Esophagus muscularis mucosa (tissue), 4 donors: Measurements from ENCODE around the gene CDC45. TPM values are rescaled to one million over a fixed set of nuclear protein-coding genes. Genes with fewer than 3 reads are reported as not detected.

ENCODE experiments used
- DNase-seq: peaks from one replicate; pipeline ENCODE4 v3.0.0-alpha.2; 2017; ENCODE audit errors: extremely low spot score
- H3K27ac ChIP-seq, 4 donors: fragments of 200-600 bp; sonication (generic); replicated peaks in 1 of 4; 1 replicate in 3 of 4; 2 replicates in 1 of 4; pipeline ENCODE4 v1.5.1; 2016 to 2019; ENCODE audit warnings: mild to moderate bottlenecking in 1 of 4
- H3K27me3 ChIP-seq, 4 donors: fragments of 200-600 bp; sonication (generic); one replicate each; pipeline versions ENCODE4 v1.5.1 to v1.6.0; 2016 to 2019
- H3K36me3 ChIP-seq, 4 donors: fragments of 200-600 bp; sonication (generic); one replicate each; pipeline ENCODE4 v1.5.1; 2016 to 2019
- H3K4me1 ChIP-seq, 4 donors: fragments of 200-600 bp; sonication (generic); one replicate each; pipeline ENCODE4 v1.5.1; 2016 to 2019
- H3K4me3 ChIP-seq, 4 donors: fragments of 200-600 bp; sonication (generic); 1 replicate in 2 of 4; 2 replicates in 2 of 4; pipeline ENCODE4 v1.5.1; 2016 to 2019; ENCODE audit warnings: mild to moderate bottlenecking in 4 of 4, moderate library complexity in 1 of 4
- H3K9me3 ChIP-seq, 4 donors: fragments of 200-600 bp; sonication (generic); 1 replicate in 3 of 4; 2 replicates in 1 of 4; pipeline ENCODE4 v1.5.1; 2016 to 2019
- EP300 ChIP-seq: sonication (generic); formaldehyde crosslinking; IDR thresholded peaks from one replicate; pipeline ENCODE4 v1.6.1; 2017; ENCODE audit warnings: antibody characterized with exemption
- POLR2A ChIP-seq: fragments of 450-650 bp; IDR thresholded peaks from one replicate; pipeline ENCODE4 v1.6.1; 2017; ENCODE audit warnings: antibody characterized with exemption, moderate library complexity, mild to moderate bottlenecking, low read depth
- POLR2AphosphoS5 ChIP-seq, 2 donors: sonication (generic); formaldehyde crosslinking; IDR thresholded peaks; one replicate each; pipeline ENCODE4 v1.6.1; 2017; ENCODE audit warnings: antibody characterized with exemption in 2 of 2
- WGBS: methylation state at CpG from one replicate; pipeline ENCODE4 v1.1.5; 2018; 5-methylcytosine and 5-hydroxymethylcytosine counted together
- intact Hi-C: fragments of 100-400 bp; cut with DNase I; formaldehyde crosslinking; loops from one replicate; pipeline ENCODE4 v1.15.1; 2023
- total RNA-seq, 4 donors: library from RNA; depleted of rRNA; stranded (reverse); fragments of >200 nt; gene quantifications; one replicate each; pipeline versions ENCODE4 v1.1.0 to v1.2.1, GENCODE V29; 2016
- TF ChIP-seq, protein P1 (sequence below), 3 experiments: fragments of 200-600 bp in 2 of 3; fragments of 450-650 bp in 1 of 3; sonication (generic) in 2 of 3; IDR thresholded peaks; one replicate each; pipeline ENCODE4 v1.5.1; 2017 to 2019; ENCODE audit warnings: antibody characterized with exemption in 3 of 3, mild to moderate bottlenecking in 2 of 3, moderate library complexity in 1 of 3

The CDC45 gene
- total RNA-seq, 4 donors from 2014 or later: 0.32 to 1.1 (median 0.42) TPM; not detected in 1

DNA sequence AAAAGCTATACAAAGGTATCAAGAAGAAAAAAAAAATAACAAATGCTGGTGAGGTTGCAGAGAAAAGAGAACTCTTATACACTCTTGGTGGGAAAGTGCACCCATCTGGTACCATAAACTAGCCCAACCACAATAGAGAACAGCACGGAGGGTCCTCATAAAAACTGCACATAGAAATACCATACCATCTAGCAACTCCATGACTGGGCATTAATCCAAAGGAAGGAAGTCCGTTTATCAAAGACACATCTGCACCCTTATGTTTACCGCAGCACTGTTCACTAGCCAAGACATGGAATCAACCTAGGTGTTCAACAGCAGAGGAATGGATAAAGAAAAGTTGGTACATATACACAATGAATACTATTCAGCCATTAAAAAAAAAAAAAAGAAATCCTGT is 55.3 kb downstream of the CDC45 start:
- Histone ChIP-seq H3K4me3 (no peak overlapping the region), H3K36me3 (no peaks in the 10 kb centered on the region), H3K9me3 (no peaks in the 10 kb centered on the region), H3K4me1 (no peaks in the 10 kb centered on the region), H3K27ac (no peak overlapping the region), H3K27me3 (peaks cover 0 to 61% (median 0%) of the 10 kb centered on the region in 4 donors)
- 32% methylated on average over 3 of the region's 3 CpGs for WGBS
- DNase-seq: no peak
- intact Hi-C loops: no loop called here
- no peak for TF ChIP-seq EP300
- TF ChIP-seq POLR2A: no peak
- TF ChIP-seq POLR2AphosphoS5 (IDR thresholded peaks at IDR 0.05): no peak
- TF ChIP-seq, protein P1, sequence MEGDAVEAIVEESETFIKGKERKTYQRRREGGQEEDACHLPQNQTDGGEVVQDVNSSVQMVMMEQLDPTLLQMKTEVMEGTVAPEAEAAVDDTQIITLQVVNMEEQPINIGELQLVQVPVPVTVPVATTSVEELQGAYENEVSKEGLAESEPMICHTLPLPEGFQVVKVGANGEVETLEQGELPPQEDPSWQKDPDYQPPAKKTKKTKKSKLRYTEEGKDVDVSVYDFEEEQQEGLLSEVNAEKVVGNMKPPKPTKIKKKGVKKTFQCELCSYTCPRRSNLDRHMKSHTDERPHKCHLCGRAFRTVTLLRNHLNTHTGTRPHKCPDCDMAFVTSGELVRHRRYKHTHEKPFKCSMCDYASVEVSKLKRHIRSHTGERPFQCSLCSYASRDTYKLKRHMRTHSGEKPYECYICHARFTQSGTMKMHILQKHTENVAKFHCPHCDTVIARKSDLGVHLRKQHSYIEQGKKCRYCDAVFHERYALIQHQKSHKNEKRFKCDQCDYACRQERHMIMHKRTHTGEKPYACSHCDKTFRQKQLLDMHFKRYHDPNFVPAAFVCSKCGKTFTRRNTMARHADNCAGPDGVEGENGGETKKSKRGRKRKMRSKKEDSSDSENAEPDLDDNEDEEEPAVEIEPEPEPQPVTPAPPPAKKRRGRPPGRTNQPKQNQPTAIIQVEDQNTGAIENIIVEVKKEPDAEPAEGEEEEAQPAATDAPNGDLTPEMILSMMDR (IDR thresholded peaks at IDR 0.05): no peak

DNA sequence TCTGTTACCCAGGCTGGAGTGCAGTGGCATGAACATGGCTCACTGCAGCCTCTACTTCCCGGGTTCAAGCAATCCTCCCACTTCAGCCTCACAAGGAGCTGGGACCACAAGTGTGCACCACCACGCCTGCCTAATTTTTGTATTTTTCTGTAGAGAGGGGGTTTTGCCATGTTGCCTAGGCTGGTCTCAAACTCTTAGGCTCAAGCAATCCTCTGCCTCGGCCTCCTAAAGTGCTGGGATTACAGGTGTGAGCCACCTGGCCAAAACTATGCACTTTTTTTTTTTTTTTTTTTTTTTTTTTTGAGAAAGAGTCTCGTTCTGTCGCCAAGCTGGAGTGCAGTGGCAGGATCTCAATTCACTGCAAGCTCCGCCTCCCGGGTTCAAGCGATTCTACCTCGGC is 56.8 kb downstream of the CDC45 start:
- no peaks in the 10 kb centered on the region for H3K36me3 ChIP-seq
- H3K9me3 ChIP-seq: no peaks in the 10 kb centered on the region
- H3K4me1 ChIP-seq: no peaks in the 10 kb centered on the region
- intact Hi-C loops: no loop called here
- no peak overlapping the region for H3K27ac ChIP-seq
- TF ChIP-seq POLR2AphosphoS5 (IDR thresholded peaks at IDR 0.05) (no peak), POLR2A (no peak), EP300 (no peak)
- TF ChIP-seq, protein P1 (IDR thresholded peaks at IDR 0.05): no peak
- peaks cover 0 to 45% (median 0%) of the 10 kb centered on the region in 4 donors for H3K27me3 ChIP-seq
- DNase-seq: no peak
- 88% methylated on average over 8 of the region's 9 CpGs for WGBS
- H3K4me3 ChIP-seq: no peak overlapping the region

DNA sequence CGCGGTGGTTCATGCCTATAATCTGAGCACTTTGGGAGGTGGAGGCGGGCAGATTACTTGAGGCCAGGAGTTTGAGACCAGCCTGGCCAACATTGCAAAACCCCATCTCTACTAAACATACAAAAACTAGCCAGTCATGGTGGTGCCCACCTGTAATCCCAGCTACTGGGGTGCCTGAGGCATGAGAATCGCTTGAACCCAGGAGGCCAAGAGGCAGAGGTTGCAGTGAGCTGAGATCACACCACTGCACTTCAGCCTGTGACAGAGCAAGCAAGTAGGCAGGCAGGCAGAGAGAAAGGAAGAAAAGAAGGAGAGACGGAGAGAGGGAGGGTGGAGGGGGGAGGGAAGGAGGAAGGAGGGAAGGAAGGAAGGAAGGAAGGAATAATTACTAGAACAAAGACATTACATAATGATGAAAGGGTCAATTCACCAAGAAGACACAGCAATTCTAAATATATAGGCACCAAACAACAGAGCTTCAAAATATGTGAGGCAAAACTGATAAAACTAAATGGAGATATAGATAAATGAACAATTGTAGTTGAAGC is 58.3 kb downstream of the CDC45 start:
- TF ChIP-seq, protein P1 (IDR thresholded peaks at IDR 0.05): no peak
- no peak for TF ChIP-seq POLR2AphosphoS5 (IDR thresholded peaks at IDR 0.05)
- no peak for TF ChIP-seq EP300
- TF ChIP-seq POLR2A: no peak
- H3K4me1 ChIP-seq: no peaks in the 10 kb centered on the region
- intact Hi-C loops: no loop called here
- H3K9me3 ChIP-seq: no peaks in the 10 kb centered on the region
- H3K27ac ChIP-seq: no peak overlapping the region
- WGBS: 85% methylated on average over 5 of the region's 5 CpGs
- no peak overlapping the region for H3K4me3 ChIP-seq
- no peaks in the 10 kb centered on the region for H3K36me3 ChIP-seq
- DNase-seq: no peak
- H3K27me3 ChIP-seq: peaks cover 0 to 41% (median 0%) of the 10 kb centered on the region in 4 donors

DNA sequence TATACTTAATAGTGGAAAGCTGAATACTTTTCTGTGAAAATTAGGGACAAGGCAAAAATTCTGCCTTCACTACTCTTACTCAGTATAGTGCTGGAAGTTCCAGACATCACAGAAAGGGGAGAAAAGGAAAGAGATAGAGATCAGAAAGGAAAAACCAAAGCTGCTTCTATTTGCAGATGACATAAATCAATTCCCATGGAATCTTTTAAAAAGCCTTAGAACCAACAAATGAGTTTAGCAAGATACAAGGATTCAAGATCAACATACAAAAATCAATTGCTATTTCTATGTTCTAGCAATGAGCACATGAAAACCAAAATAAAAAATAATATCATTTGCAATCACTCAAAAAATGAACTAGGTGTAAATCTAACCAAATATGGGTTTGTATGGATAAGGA is 60.7 kb downstream of the CDC45 start:
- Histone ChIP-seq H3K36me3 (no peaks in the 10 kb centered on the region), H3K4me3 (no peak overlapping the region), H3K27ac (no peak overlapping the region), H3K4me1 (no peaks in the 10 kb centered on the region), H3K9me3 (no peaks in the 10 kb centered on the region), H3K27me3 (peaks cover 0 to 42% (median 0%) of the 10 kb centered on the region in 4 donors)
- intact Hi-C loops: no loop called here
- no peak for DNase-seq
- TF ChIP-seq POLR2AphosphoS5 (IDR thresholded peaks at IDR 0.05) (no peak), POLR2A (no peak)
- TF ChIP-seq, protein P1 (IDR thresholded peaks at IDR 0.05): no peak
